Measurements from ENCODE around the gene AP1B1. TPM values are rescaled to one million over a fixed set of nuclear protein-coding genes. Genes with fewer than 3 reads are reported as not detected.

Gene AP1B1
- 61.0 and 61.8 TPM in 2 replicates for total RNA-seq

DNA sequence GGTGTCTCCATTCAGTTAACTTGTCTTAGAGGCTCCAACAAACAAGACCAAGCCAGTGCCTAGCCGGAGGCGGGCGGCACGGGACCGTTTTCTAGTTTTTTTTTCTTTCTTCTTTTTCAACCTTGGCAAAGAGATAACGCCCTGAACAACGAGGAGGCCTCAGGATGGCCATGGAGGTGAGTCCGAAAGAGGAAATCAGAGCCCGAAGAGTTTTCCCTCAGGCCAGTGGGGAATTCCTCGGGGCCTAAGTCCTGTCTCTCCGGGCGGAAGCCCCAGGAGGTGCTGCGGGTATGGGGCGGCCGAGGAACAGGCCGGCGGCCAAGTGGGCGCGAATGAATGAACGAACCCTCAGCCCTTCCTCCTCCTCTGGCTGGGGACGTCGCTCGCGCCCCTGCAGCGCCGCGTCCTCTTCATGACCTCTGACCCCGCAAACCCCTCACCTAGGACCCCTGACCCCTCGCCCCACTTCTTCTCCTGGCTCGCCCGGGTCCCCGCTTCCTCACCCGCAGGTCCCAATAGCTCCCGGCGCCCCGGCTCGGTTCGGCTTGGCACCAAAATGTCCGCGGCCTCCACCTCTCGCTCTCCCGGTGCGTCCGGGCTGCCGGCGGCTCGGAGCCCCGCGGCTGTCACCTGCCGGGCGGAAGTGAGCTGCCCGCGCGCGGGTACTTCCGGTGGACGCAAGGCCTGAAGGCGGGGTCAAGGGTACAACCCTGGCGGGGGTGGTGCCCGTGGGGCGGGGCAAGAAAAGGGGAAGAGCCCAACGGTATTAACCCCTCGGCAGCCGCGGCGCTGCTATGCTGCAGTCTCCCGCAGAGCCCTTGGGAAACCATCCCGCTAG, at the start of gene AP1B1:
TSS of gene AP1B1 (minus strand) at position 650 of the 838 bp plus-strand sequence. CDS start 21,327 bp downstream, outside the sequence.

DNA sequence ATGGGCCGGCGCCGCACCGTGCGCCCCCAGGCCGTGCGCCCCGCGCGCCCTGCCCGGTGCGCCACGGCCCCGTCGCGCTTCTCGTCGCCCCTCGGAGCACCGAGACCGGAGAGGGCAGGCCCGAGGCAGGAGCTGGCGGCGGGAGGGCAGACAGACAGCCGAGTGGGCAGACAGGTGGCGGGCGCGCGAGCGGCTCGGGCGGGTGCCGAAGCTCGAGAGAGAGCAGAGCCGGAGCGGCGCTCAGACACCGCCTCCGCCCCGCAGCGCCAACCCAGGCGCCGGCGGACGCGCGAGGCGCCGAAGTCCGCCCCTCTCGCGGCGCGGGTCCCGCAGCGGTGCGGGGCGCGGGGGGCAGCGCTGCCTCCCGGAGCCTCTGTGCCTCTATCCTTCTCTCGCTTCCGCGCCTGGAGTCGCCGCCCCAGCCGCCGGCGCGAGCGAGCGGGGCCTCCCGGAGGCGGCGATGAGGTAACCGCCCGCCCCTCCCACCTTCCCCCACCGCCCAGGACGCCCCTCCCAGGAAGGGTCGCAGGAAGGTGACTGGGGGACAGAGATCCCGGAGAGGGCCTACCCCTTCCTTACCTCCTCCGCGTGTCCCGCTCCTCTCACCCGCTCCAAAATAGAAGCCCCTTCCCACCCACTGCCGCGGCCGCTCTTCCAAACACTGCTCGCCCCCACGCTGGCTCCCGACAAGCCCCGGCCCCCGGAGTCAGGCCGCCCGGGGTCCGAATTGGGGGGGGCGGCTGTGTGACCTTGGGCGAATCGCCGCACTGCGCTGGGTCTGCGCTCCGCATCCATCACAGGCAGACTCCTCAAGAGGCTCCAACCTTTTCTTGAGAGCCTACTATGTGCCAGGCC, 72.9 kb downstream of the AP1B1 start, which contains the start of gene RASL10A:
TSS of gene RASL10A (minus strand) at position 412 of the 855 bp plus-strand sequence. CDS start 451 bp downstream, outside the sequence.

DNA sequence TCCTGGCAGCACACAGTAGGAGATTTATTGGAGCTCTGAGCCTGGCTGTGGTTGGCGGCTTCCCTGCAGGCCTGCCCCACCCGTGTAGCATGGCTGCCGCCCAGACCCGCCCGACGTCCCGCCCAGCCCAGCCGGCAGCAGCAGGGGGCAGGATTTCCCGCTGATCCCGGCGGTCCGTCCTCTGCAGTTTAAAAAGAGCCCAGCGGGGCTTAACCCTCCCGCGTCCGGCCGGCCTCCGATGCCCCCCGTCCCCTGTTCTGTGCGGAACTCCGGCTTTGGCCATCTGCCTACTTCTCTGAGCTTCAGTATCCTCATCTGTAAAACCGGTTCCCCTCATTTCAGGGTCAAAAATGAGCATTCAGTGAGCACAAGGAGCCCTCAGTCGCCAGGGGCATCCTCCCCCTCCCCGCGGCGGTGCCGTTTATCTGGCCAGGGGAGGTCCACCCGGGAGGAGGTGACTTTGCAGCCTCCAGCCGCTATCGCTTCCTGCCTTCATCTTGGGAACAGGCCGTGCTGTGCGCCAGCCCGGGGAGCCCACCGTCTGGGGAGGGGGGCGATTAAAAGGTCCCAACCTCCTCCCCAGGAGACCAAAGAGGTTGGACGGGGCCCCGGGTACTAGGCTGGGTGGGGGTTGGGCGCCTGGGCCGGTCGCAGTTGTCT, 82.1 kb downstream of the AP1B1 start, which contains the start of gene GAS2L1:
TSS of gene GAS2L1 (plus strand) at position 476 of the 660 bp plus-strand sequence. CDS start 1,456 bp downstream, outside the sequence.

Other genes starting within 250 kb of the AP1B1 start
- 0.30 TPM in 1 of 2 replicates, not detected in the other for gene EMID1, start 182.7 kb downstream of the AP1B1 start, total RNA-seq
- gene RHBDD3, start 120.6 kb downstream of the AP1B1 start, total RNA-seq: 19.8 and 25.7 TPM in 2 replicates
- gene EWSR1, start 120.3 kb downstream of the AP1B1 start, total RNA-seq: 216 and 235 TPM in 2 replicates
- gene GAS2L1, start 81.9 kb downstream of the AP1B1 start, total RNA-seq: 24.5 and 26.6 TPM in 2 replicates
- gene RASL10A, start 72.9 kb downstream of the AP1B1 start, total RNA-seq: under 0.01 TPM in 1 of 2 replicates, not detected in the other
- gene RFPL1, start 50.0 kb upstream of the AP1B1 start, total RNA-seq: not detected in 2 replicates
- gene NEFH, start 91.6 kb upstream of the AP1B1 start, total RNA-seq: 2.1 and 2.5 TPM in 2 replicates
- gene THOC5, start 165.2 kb upstream of the AP1B1 start, total RNA-seq: 41.0 and 41.9 TPM in 2 replicates
- gene NIPSNAP1, start 192.5 kb upstream of the AP1B1 start, total RNA-seq: 89.5 and 116 TPM in 2 replicates
- 68.2 and 72.8 TPM in 2 replicates for gene NF2, start 215.1 kb upstream of the AP1B1 start, total RNA-seq

All from bronchus fibroblast of lung (primary cell).